ENCODE results near the gene LGALS1. TPM values are rescaled to one million over a fixed set of nuclear protein-coding genes. Genes with fewer than 3 reads are reported as not detected.
A peak's percentile ranks its signal among the peaks of the same experiment; 100 is the strongest.

The LGALS1 gene
- total RNA-seq, 1 experiment from 2014 or later: 32.8 TPM

- DNase-seq: no peak
- Histone ChIP-seq H2AK5ac (ENCODE audit: insufficient read length, low read length) (no peak overlapping the region), H3K14ac (ENCODE audit: insufficient read depth, low read length) (no peak overlapping the region), H3K18ac (ENCODE audit: insufficient read length, low read depth, low read length) (no peak overlapping the region), H2BK15ac (ENCODE audit: low read depth, low read length) (no peak overlapping the region), H3T11ph (ENCODE audit: low read length) (no peak overlapping the region), H2BK12ac (ENCODE audit: insufficient read length, low read depth, low read length) (no peak overlapping the region), H4K20me1 (ENCODE audit: control insufficient read depth, insufficient read depth, insufficient read length) (no peaks in the 10 kb centered on the region), H2AFZ (ENCODE audit: low read length) (no peak overlapping the region), H3K23ac (ENCODE audit: insufficient read length, low read depth, low read length) (no peak overlapping the region), H3K4ac (ENCODE audit: low read depth, low read length) (no peak overlapping the region), H2BK20ac (ENCODE audit: low read depth, low read length, poor library complexity, severe bottlenecking) (no peak overlapping the region), H3K79me2 (ENCODE audit: insufficient read depth, low read length) (no peaks in the 10 kb centered on the region), H3K27me3 (ENCODE audit: insufficient read depth, low read length) (no peaks in the 10 kb centered on the region), H3K9me3 (ENCODE audit: control insufficient read depth, low read depth, low read length) (no peaks in the 10 kb centered on the region), H2BK5ac (ENCODE audit: insufficient read length, low read length) (no peak overlapping the region), H4K91ac (ENCODE audit: insufficient read length, low read depth, low read length) (no peak overlapping the region), H3K4me2 (ENCODE audit: insufficient read depth, insufficient read length, low read length) (peak overlapping the region; percentile 76), H3K23me2 (ENCODE audit: insufficient read length, low read depth, low read length, poor library complexity, severe bottlenecking) (peaks cover 3% of the 10 kb centered on the region), H3K4me1 (ENCODE audit: insufficient read depth, low read length) (no peaks in the 10 kb centered on the region), H4K5ac (ENCODE audit: insufficient read length, low read depth, low read length) (no peak overlapping the region), H3K27ac (ENCODE audit: insufficient read length, low read depth, low read length) (no peak overlapping the region), H2BK120ac (ENCODE audit: low read depth, low read length, poor library complexity, severe bottlenecking) (no peak overlapping the region), H4K8ac (replicated peaks; ENCODE audit: insufficient read length, low read depth, low read length) (no peak overlapping the region), H3K79me1 (ENCODE audit: insufficient read depth, low read depth, low read length, poor library complexity, severe bottlenecking) (no peaks in the 10 kb centered on the region), H3K9ac (ENCODE audit: extremely low read depth, insufficient read length, low read length) (peak overlapping the region; percentile 24), H3K56ac (ENCODE audit: insufficient read length, low read depth, low read length) (no peak overlapping the region)
- no peak for TF ChIP-seq CTCF (conservative IDR thresholded peaks at IDR 0.05)
- Mint-ChIP-seq H3K4me1 (peaks cover 5 to 24% of the 10 kb centered on the region in 2 experiments), H3K36me3 (ENCODE audit: insufficient read depth in 1 of 3, low read depth in 3 of 3) (no peaks in the 10 kb centered on the region; a peak in 1 of 7 replicates), H3K27ac (peak overlapping the region in 2 of 3 experiments; percentile 61 to 89; a peak in 3 of 7 replicates), H3K27me3 (ENCODE audit: low read depth) (peaks cover 6% of the 10 kb centered on the region), H3K9me3 (no peaks in the 10 kb centered on the region), H3K4me3 (peak overlapping the region; percentile 60 to 73)
- WGBS (ENCODE audit: extremely low coverage, insufficient read length, low lambda C conversion rate): no CpG with 5 or more reads among the region's 15 CpGs
Measured at GRCh38 chr22:37677493-37677974, 2.1 kb downstream of the LGALS1 start.
